NB4 (cell line): ENCODE data around the gene FGA.
A peak's percentile ranks its signal among the peaks of the same experiment; 100 is the strongest.

Source experiments
- POLR2A ChIP-seq: IDR thresholded peaks from 2 replicates; pipeline ENCODE4 v1.6.1; 2011; ENCODE audit warnings: mild to moderate bottlenecking; ENCODE audit not compliant: insufficient read length; ENCODE audit errors: extremely low read depth
- TF ChIP-seq, protein P1 (sequence below): IDR thresholded peaks from one replicate; pipeline ENCODE4 v1.5.1; 2012; ENCODE audit warnings: low read depth, low read length

DNA sequence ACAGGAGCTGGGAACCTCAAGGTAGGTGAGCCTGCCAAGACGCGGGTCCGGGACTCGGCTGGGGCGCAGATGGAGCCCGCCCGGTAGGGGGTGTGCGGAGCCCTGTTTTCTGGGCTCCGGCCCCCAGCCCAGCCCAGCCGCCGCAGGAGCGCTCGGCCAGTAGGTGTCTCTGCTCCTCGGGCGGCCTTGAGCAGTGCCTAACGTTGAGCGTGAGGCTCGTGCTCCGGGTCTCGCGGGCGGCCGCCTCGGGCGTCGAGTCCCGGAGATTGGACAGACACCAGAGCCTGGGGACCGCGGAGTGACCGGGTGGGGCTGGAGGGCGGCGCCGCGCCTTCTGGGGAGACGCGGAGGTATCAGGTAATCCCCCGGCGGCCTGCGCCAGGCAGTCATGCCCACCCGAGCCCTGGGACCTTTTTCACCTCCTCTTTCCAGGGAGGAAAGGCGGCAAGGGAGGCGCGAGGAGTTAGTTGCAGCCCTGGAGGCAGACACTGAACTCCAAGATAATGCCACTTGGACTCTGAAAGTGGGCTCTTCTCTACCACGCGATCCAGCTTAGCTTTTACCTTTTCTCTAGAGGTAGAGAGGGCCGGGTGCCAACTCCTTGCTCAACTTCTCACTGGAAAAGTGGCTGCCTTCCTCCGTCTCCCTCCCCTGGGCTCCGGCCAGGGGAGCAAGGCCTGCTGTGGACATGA, 36.4 kb upstream of the FGA start:
- TF ChIP-seq POLR2A: no peak
- TF ChIP-seq, protein P1, sequence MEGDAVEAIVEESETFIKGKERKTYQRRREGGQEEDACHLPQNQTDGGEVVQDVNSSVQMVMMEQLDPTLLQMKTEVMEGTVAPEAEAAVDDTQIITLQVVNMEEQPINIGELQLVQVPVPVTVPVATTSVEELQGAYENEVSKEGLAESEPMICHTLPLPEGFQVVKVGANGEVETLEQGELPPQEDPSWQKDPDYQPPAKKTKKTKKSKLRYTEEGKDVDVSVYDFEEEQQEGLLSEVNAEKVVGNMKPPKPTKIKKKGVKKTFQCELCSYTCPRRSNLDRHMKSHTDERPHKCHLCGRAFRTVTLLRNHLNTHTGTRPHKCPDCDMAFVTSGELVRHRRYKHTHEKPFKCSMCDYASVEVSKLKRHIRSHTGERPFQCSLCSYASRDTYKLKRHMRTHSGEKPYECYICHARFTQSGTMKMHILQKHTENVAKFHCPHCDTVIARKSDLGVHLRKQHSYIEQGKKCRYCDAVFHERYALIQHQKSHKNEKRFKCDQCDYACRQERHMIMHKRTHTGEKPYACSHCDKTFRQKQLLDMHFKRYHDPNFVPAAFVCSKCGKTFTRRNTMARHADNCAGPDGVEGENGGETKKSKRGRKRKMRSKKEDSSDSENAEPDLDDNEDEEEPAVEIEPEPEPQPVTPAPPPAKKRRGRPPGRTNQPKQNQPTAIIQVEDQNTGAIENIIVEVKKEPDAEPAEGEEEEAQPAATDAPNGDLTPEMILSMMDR: peak; percentile 36
